SK-N-SH treated with all-trans-retinoic acid at 6 μM for 48 hours (cell line): ENCODE measurements around the gene PROC.

Experiments used
- ARNTL ChIP-seq: fragments of 450-650 bp; formaldehyde crosslinking; IDR thresholded peaks from 2 replicates; pipeline ENCODE4 v1.5.0; 2020; ENCODE audit warnings: low read depth, mild to moderate bottlenecking, moderate library complexity, borderline replicate concordance
- ESRRG ChIP-seq: fragments of 250-450 bp; sonication (Bioruptor Pico); IDR thresholded peaks from 2 replicates; pipeline ENCODE4 v1.6.1; 2021; ENCODE audit warnings: mild to moderate bottlenecking
- OSR1 ChIP-seq: fragments of 250-450 bp; sonication (Bioruptor Pico); IDR thresholded peaks from 2 replicates; pipeline ENCODE4 v1.8.0; 2022; ENCODE audit warnings: moderate library complexity, mild to moderate bottlenecking, inconsistent platforms
- ZFP30 ChIP-seq: fragments of 450-650 bp; formaldehyde crosslinking; IDR thresholded peaks from 2 replicates; pipeline ENCODE4 v1.5.0; 2022; ENCODE audit warnings: mild to moderate bottlenecking, moderate library complexity
- ZNF565 ChIP-seq: fragments of 450-650 bp; formaldehyde crosslinking; conservative IDR thresholded peaks from 2 replicates; pipeline ENCODE4 v1.5.0; 2020; ENCODE audit warnings: low read depth, mild to moderate bottlenecking, moderate library complexity
- TF ChIP-seq, protein P1 (sequence below): fragments of 250-450 bp; sonication (Bioruptor Pico); IDR thresholded peaks from 2 replicates; pipeline ENCODE4 v1.5.1; 2020; ENCODE audit warnings: low read depth, mild to moderate bottlenecking, moderate library complexity
- TF ChIP-seq, protein P2 (sequence below): fragments of 250-450 bp; sonication (Bioruptor Pico); IDR thresholded peaks from 2 replicates; pipeline ENCODE4 v1.5.1; 2021; ENCODE audit warnings: mild to moderate bottlenecking, moderate library complexity

DNA sequence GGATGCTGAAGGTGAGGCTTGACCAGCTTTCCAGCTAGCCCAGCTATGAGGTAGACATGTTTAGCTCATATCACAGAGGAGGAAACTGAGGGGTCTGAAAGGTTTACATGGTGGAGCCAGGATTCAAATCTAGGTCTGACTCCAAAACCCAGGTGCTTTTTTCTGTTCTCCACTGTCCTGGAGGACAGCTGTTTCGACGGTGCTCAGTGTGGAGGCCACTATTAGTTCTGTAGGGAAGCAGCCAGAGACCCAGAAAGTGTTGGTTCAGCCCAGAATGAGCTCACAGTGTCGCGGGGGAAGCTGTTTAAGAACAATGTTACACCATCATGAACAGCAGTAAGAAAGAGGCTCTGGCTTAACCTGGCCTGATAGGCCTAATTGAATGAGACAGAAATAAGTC, 11.1 kb downstream of the PROC start:
- TF ChIP-seq ARNTL: no peak
- no peak for TF ChIP-seq ESRRG (CRISPR knock-in tag)
- TF ChIP-seq, protein P1, sequence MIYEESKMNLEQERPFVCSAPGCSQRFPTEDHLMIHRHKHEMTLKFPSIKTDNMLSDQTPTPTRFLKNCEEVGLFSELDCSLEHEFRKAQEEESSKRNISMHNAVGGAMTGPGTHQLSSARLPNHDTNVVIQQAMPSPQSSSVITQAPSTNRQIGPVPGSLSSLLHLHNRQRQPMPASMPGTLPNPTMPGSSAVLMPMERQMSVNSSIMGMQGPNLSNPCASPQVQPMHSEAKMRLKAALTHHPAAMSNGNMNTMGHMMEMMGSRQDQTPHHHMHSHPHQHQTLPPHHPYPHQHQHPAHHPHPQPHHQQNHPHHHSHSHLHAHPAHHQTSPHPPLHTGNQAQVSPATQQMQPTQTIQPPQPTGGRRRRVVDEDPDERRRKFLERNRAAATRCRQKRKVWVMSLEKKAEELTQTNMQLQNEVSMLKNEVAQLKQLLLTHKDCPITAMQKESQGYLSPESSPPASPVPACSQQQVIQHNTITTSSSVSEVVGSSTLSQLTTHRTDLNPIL (CRISPR knock-in tag): no peak
- TF ChIP-seq ZNF565 (CRISPR knock-in tag): no peak
- TF ChIP-seq, protein P2, sequence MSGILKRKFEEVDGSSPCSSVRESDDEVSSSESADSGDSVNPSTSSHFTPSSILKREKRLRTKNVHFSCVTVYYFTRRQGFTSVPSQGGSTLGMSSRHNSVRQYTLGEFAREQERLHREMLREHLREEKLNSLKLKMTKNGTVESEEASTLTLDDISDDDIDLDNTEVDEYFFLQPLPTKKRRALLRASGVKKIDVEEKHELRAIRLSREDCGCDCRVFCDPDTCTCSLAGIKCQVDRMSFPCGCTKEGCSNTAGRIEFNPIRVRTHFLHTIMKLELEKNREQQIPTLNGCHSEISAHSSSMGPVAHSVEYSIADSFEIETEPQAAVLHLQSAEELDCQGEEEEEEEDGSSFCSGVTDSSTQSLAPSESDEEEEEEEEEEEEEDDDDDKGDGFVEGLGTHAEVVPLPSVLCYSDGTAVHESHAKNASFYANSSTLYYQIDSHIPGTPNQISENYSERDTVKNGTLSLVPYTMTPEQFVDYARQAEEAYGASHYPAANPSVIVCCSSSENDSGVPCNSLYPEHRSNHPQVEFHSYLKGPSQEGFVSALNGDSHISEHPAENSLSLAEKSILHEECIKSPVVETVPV (CRISPR knock-in tag): no peak
- TF ChIP-seq OSR1 (CRISPR knock-in tag): no peak
- TF ChIP-seq ZFP30 (CRISPR knock-in tag): no peak
